ENCODE results near the gene IFNA7. TPM values are rescaled to one million over a fixed set of nuclear protein-coding genes. Genes with fewer than 3 reads are reported as not detected.
A peak's percentile ranks its signal among the peaks of the same experiment; 100 is the strongest.
"Not testable (repeated sequence)": the region's sequence is repeated elsewhere in the genome, so short reads cannot be mapped to it uniquely, and the experiment has no call there.

The IFNA7 gene
- polyA plus RNA-seq, 2 of the 4 experiments (the other 2 are of a cell fraction): not detected

GRCh38 chr9:21182810-21183736 lies 18.9 kb downstream of the IFNA7 start:
- POLR2A ChIA-PET, FAIRE-seq, H3K27ac ChIP-seq, H3K4me3 ChIP-seq, H3K9me3 ChIP-seq, H3K4me2 ChIP-seq, H3K4me1 ChIP-seq: not testable (repeated sequence)
- DNase-seq (ENCODE audit: low read depth in 1 of 2, low spot score in 1 of 2) (peak in 1 of 2 experiments; percentile 37), ATAC-seq (peak; percentile 93 to 95)
- TF ChIP-seq SMC3 (IDR thresholded peaks at IDR 0.05): 0 out of 3 replicates have a peak, but pooled peaks have one; percentile 13
- 0 out of 4 replicates have a peak, but pooled peaks of 1 of the 2 experiments have one; percentile 8 for TF ChIP-seq CEBPB (IDR thresholded peaks at IDR 0.05)
- TF ChIP-seq CTCF (IDR thresholded peaks at IDR 0.05): peak; percentile 47
- TF ChIP-seq RAD21 (conservative IDR thresholded peaks at IDR 0.05 in 1 of 2, IDR thresholded peaks at IDR 0.05 in 1 of 2): peak in 1 of 2 experiments; percentile 42; a peak in 4 of 5 replicates
- CTCF ChIA-PET: interaction anchor here (0.6 to 1.4 kb wide), 15 partner anchors 9 to 348 kb away, joined by 3 to 6 read pairs (median 3); no protein-coding TSS in a partner anchor
- WGBS (ENCODE audit: missing lambda C conversion rate): 10% methylated on average over 4 of the region's 4 CpGs

GRCh38 chr9:21174671-21175070 lies 27.3 kb downstream of the IFNA7 start:
- CTCF ChIA-PET: interaction anchor here (1.2 to 1.3 kb wide), 2 partner anchors 8 to 38 kb away, joined by 3 to 4 read pairs; no protein-coding TSS in a partner anchor
- H3K4me2 ChIP-seq: no peak overlapping the region
- no peak overlapping the region for H3K27ac ChIP-seq
- FAIRE-seq: no peak
- TF ChIP-seq JUN (IDR thresholded peaks at IDR 0.05) (no peak), JUNB (IDR thresholded peaks at IDR 0.05) (no peak)
- WGBS (ENCODE audit: missing lambda C conversion rate): 81% methylated on average over 2 of the region's 2 CpGs
- H3K4me1 ChIP-seq: no peaks in the 10 kb centered on the region
- H3K9me3 ChIP-seq: no peaks in the 10 kb centered on the region
- no peak for ATAC-seq
- POLR2A ChIA-PET: no interaction called here
- DNase-seq (ENCODE audit: low read depth in 1 of 2, low spot score in 1 of 2): no peak
- H3K4me3 ChIP-seq: no peak overlapping the region

- Histone ChIP-seq H3K4me2 (no peak overlapping the region), H3K27ac (no peak overlapping the region), H3K4me1 (no peaks in the 10 kb centered on the region), H3K4me3 (no peak overlapping the region), H3K9me3 (no peaks in the 10 kb centered on the region)
- DNase-seq (ENCODE audit: low read depth in 1 of 2, low spot score in 1 of 2) (no peak), ATAC-seq (no peak), FAIRE-seq (no peak)
- CTCF ChIA-PET: no interaction called here
- WGBS (ENCODE audit: missing lambda C conversion rate): 58% methylated on average over 3 of the region's 3 CpGs
- TF ChIP-seq HOXA7 (CRISPR knock-in tag; IDR thresholded peaks at IDR 0.05) (no peak), CHD4 (IDR thresholded peaks at IDR 0.05; ENCODE audit: borderline replicate concordance) (no peak), TFCP2L1 (CRISPR knock-in tag; IDR thresholded peaks at IDR 0.05) (no peak), CBX8 (IDR thresholded peaks at IDR 0.05) (no peak), CEBPB (IDR thresholded peaks at IDR 0.05) (no peak), FOXS1 (CRISPR knock-in tag; IDR thresholded peaks at IDR 0.05) (no peak), ELK1 (IDR thresholded peaks at IDR 0.05; ENCODE audit: low read depth, low read length) (no peak), CBX2 (IDR thresholded peaks at IDR 0.05; ENCODE audit: borderline replicate concordance, low read depth) (no peak), POLR2AphosphoS2 (conservative IDR thresholded peaks at IDR 0.05; ENCODE audit: low read length) (no peak), TP53 (CRISPR knock-in tag; IDR thresholded peaks at IDR 0.05) (no peak), HES2 (IDR thresholded peaks at IDR 0.05) (no peak), POLR2A (IDR thresholded peaks at IDR 0.05; ENCODE audit: low read length) (no peak), MYC (IDR thresholded peaks at IDR 0.05; ENCODE audit: borderline replicate concordance, low read length) (no peak), RCOR1 (IDR thresholded peaks at IDR 0.05; ENCODE audit: low read depth, low read length) (no peak)
- POLR2A ChIA-PET: no interaction called here
These were observed 29.8 kb downstream of the IFNA7 start for GRCh38 chr9:21172156-21172555.
